NCI-H2107 treated with DMSO at 0.1 percent for 48 hours (cell line): ENCODE data around the gene SLC25A33.
"Not testable (repeated sequence)": the region's sequence is repeated elsewhere in the genome, so short reads cannot be mapped to it uniquely, and the experiment has no call there.

ENCODE experiments used
- DNase-seq: peaks from one replicate; lab custom pipeline; 2025; ENCODE audit not compliant: unreplicated experiment; lab: John Stamatoyannopoulos, UW

Gene SLC25A33

GRCh38 chr1:9618909-9619679 lies 79.8 kb downstream of the SLC25A33 start:
- DNase-seq = no peak

DNA sequence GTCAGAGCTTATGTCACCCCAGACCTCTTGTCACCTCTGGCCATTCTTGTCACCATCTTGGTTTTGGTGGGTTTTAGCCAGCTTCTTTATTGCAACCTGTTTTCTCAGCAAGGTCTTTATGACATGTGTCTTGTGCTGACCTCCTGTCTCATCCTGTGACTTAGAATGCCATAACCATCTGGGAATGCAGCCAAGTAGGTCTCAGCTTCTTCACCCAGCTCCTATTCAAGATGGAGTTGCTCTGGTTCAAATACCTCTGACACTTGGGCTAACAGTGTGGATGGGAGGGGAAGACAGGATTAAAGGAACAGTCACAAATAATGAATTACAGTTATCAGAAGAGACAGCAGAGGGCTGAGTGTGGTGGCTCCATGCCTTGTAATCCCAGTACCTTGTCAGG lies 81.8 kb downstream of the SLC25A33 start:
- no peak for DNase-seq

DNA sequence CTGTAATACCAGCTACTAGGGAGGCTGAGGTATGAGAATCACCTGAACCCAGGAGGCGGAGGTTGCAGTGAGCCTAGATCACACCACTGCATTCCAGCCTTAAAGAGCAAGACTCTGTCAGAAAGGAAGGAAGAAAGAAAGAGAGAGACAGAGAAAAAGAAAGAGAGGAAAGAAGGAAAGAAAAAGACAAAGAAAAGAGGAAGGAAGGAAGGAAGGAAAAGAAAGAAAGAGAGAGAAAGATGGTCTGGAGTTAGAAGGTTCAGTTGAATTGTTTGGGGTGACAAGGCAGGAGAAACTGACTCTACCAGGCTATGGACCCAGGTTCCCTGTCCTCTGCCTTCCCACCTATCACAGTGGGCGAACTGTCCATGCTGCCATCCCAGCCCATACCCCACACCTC lies 84.8 kb downstream of the SLC25A33 start:
- no peak for DNase-seq

- not testable (repeated sequence) for DNase-seq
These were observed 85.8 kb downstream of the SLC25A33 start for GRCh38 chr1:9625030-9625429.

GRCh38 chr1:9626201-9626608 lies 86.9 kb downstream of the SLC25A33 start:
- no peak for DNase-seq

GRCh38 chr1:9628541-9629444 lies 89.5 kb downstream of the SLC25A33 start:
- DNase-seq = no peak

- DNase-seq = no peak
These were observed 90.4 kb downstream of the SLC25A33 start for GRCh38 chr1:9629445-9630201.

- DNase-seq = no peak
These were observed 91.3 kb downstream of the SLC25A33 start for GRCh38 chr1:9630331-9631111.

- DNase-seq = no peak
These were observed 92.3 kb downstream of the SLC25A33 start for GRCh38 chr1:9631613-9632012.

DNA sequence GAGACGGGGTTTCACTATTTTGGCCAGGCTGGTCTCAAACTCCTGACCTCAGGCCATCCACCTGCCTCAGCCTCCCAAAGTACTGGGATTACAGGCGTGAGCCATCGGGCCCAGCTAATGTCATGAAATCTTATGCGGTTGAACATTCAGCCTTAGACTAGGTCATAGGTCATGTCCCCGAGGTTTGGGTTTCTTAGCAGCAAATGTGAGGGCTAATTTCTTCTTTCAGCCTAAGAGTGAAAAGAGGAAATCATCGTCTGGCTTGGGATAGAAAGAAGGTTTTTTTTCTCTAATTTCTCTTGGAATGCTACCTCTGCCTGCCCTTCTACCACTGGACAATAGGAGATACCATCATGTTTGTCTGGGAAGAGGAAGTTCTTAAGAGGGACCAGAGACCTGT lies 94.2 kb downstream of the SLC25A33 start:
- DNase-seq = no peak

DNA sequence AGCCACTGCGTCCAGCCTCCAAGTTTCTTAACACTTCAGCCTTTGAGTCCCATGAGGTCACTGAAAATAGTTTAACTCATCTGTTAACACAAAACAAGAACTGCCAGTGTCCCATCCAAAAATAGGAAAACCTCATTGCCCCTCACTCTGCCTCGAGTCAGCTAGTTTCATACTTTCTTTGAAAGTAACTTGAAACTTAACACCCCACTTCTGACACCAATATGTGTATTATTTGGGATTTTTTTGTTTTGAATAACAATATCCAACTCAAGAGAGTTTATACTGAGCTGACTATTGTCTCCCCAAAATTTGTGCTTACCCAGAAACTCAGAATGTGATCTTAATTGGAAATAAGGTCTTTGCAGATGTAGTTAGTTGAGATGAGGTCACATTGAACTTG lies 95.3 kb downstream of the SLC25A33 start:
- DNase-seq = no peak
